Measurements from ENCODE around the gene WWC2. TPM values are rescaled to one million over a fixed set of nuclear protein-coding genes. Genes with fewer than 3 reads are reported as not detected.

Gene WWC2
- total and polyA plus RNA-seq, 2 experiments from 2014 or later, result 50.5 to 74.2 TPM

DNA sequence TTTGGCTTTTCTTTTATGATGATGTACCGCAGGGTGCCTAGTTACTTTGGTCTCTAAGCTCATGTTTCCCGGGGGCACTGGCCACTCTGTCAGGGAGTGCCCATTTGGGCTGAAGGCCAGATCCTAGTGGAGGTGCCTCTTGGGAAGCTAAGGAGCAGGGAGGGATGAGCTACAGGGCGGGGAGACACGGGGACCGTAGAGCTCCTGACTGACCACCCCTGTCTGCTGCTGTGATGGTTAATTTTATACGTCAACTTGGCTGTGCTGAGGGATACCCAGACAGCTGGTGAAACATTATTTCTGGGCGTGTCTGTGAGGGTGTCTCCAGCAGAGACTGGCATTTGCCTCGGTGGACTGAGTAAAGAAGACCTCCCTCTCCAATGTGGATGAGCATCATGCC is 248.1 kb downstream of the WWC2 start:
- ATAC-seq (no peak), DNase-seq (ENCODE audit: low spot score) (no peak)
- TF ChIP-seq, protein P1, sequence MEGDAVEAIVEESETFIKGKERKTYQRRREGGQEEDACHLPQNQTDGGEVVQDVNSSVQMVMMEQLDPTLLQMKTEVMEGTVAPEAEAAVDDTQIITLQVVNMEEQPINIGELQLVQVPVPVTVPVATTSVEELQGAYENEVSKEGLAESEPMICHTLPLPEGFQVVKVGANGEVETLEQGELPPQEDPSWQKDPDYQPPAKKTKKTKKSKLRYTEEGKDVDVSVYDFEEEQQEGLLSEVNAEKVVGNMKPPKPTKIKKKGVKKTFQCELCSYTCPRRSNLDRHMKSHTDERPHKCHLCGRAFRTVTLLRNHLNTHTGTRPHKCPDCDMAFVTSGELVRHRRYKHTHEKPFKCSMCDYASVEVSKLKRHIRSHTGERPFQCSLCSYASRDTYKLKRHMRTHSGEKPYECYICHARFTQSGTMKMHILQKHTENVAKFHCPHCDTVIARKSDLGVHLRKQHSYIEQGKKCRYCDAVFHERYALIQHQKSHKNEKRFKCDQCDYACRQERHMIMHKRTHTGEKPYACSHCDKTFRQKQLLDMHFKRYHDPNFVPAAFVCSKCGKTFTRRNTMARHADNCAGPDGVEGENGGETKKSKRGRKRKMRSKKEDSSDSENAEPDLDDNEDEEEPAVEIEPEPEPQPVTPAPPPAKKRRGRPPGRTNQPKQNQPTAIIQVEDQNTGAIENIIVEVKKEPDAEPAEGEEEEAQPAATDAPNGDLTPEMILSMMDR (conservative IDR thresholded peaks at IDR 0.05; ENCODE audit: low read depth in 2 of 2), result no peak
- TF ChIP-seq EZH2 (IDR thresholded peaks at IDR 0.05; ENCODE audit: low read depth, unreplicated experiment), result no peak
- TF ChIP-seq, protein P2, sequence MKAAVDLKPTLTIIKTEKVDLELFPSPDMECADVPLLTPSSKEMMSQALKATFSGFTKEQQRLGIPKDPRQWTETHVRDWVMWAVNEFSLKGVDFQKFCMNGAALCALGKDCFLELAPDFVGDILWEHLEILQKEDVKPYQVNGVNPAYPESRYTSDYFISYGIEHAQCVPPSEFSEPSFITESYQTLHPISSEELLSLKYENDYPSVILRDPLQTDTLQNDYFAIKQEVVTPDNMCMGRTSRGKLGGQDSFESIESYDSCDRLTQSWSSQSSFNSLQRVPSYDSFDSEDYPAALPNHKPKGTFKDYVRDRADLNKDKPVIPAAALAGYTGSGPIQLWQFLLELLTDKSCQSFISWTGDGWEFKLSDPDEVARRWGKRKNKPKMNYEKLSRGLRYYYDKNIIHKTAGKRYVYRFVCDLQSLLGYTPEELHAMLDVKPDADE (IDR thresholded peaks at IDR 0.05), result no peak
- TF ChIP-seq, protein P3, sequence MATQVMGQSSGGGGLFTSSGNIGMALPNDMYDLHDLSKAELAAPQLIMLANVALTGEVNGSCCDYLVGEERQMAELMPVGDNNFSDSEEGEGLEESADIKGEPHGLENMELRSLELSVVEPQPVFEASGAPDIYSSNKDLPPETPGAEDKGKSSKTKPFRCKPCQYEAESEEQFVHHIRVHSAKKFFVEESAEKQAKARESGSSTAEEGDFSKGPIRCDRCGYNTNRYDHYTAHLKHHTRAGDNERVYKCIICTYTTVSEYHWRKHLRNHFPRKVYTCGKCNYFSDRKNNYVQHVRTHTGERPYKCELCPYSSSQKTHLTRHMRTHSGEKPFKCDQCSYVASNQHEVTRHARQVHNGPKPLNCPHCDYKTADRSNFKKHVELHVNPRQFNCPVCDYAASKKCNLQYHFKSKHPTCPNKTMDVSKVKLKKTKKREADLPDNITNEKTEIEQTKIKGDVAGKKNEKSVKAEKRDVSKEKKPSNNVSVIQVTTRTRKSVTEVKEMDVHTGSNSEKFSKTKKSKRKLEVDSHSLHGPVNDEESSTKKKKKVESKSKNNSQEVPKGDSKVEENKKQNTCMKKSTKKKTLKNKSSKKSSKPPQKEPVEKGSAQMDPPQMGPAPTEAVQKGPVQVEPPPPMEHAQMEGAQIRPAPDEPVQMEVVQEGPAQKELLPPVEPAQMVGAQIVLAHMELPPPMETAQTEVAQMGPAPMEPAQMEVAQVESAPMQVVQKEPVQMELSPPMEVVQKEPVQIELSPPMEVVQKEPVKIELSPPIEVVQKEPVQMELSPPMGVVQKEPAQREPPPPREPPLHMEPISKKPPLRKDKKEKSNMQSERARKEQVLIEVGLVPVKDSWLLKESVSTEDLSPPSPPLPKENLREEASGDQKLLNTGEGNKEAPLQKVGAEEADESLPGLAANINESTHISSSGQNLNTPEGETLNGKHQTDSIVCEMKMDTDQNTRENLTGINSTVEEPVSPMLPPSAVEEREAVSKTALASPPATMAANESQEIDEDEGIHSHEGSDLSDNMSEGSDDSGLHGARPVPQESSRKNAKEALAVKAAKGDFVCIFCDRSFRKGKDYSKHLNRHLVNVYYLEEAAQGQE (IDR thresholded peaks at IDR 0.05; ENCODE audit: unreplicated experiment), result no peak
- TF ChIP-seq ZNF331 (CRISPR knock-in tag; IDR thresholded peaks at IDR 0.05; ENCODE audit: low read depth), result no peak
- no peak for TF ChIP-seq STAT1 (IDR thresholded peaks at IDR 0.05; ENCODE audit: unreplicated experiment)
- no peak for TF ChIP-seq NANOG (IDR thresholded peaks at IDR 0.05; ENCODE audit: borderline replicate concordance)
- no peak for TF ChIP-seq JUNB (IDR thresholded peaks at IDR 0.05; ENCODE audit: unreplicated experiment)
- TF ChIP-seq POLR2AphosphoS5 (IDR thresholded peaks at IDR 0.05; ENCODE audit: low read depth), result no peak
- no peak for TF ChIP-seq ZNF114 (CRISPR knock-in tag; IDR thresholded peaks at IDR 0.05)
- no peak for TF ChIP-seq EZH2phosphoT487 (IDR thresholded peaks at IDR 0.05; ENCODE audit: unreplicated experiment)
- no peak for TF ChIP-seq CREB1 (CRISPR knock-in tag; IDR thresholded peaks at IDR 0.05; ENCODE audit: low read depth)
- TF ChIP-seq, protein P4, sequence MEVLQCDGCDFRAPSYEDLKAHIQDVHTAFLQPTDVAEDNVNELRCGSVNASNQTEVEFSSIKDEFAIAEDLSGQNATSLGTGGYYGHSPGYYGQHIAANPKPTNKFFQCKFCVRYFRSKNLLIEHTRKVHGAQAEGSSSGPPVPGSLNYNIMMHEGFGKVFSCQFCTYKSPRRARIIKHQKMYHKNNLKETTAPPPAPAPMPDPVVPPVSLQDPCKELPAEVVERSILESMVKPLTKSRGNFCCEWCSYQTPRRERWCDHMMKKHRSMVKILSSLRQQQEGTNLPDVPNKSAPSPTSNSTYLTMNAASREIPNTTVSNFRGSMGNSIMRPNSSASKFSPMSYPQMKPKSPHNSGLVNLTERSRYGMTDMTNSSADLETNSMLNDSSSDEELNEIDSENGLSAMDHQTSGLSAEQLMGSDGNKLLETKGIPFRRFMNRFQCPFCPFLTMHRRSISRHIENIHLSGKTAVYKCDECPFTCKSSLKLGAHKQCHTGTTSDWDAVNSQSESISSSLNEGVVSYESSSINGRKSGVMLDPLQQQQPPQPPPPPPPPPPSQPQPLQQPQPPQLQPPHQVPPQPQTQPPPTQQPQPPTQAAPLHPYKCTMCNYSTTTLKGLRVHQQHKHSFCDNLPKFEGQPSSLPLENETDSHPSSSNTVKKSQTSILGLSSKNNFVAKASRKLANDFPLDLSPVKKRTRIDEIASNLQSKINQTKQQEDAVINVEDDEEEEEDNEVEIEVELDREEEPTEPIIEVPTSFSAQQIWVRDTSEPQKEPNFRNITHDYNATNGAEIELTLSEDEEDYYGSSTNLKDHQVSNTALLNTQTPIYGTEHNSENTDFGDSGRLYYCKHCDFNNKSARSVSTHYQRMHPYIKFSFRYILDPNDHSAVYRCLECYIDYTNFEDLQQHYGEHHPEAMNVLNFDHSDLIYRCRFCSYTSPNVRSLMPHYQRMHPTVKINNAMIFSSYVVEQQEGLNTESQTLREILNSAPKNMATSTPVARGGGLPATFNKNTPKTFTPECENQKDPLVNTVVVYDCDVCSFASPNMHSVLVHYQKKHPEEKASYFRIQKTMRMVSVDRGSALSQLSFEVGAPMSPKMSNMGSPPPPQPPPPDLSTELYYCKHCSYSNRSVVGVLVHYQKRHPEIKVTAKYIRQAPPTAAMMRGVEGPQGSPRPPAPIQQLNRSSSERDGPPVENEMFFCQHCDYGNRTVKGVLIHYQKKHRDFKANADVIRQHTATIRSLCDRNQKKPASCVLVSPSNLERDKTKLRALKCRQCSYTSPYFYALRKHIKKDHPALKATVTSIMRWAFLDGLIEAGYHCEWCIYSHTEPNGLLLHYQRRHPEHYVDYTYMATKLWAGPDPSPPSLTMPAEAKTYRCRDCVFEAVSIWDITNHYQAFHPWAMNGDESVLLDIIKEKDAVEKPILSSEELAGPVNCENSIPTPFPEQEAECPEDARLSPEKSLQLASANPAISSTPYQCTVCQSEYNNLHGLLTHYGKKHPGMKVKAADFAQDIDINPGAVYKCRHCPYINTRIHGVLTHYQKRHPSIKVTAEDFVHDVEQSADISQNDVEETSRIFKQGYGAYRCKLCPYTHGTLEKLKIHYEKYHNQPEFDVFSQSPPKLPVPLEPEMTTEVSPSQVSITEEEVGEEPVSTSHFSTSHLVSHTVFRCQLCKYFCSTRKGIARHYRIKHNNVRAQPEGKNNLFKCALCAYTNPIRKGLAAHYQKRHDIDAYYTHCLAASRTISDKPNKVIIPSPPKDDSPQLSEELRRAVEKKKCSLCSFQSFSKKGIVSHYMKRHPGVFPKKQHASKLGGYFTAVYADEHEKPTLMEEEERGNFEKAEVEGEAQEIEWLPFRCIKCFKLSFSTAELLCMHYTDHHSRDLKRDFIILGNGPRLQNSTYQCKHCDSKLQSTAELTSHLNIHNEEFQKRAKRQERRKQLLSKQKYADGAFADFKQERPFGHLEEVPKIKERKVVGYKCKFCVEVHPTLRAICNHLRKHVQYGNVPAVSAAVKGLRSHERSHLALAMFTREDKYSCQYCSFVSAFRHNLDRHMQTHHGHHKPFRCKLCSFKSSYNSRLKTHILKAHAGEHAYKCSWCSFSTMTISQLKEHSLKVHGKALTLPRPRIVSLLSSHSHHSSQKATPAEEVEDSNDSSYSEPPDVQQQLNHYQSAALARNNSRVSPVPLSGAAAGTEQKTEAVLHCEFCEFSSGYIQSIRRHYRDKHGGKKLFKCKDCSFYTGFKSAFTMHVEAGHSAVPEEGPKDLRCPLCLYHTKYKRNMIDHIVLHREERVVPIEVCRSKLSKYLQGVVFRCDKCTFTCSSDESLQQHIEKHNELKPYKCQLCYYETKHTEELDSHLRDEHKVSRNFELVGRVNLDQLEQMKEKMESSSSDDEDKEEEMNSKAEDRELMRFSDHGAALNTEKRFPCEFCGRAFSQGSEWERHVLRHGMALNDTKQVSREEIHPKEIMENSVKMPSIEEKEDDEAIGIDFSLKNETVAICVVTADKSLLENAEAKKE (CRISPR knock-in tag; IDR thresholded peaks at IDR 0.05), result no peak
- Histone ChIP-seq H3K4me2 (no peak overlapping the region), H2AFZ (no peak overlapping the region), H3K79me2 (replicated peaks; ENCODE audit: insufficient read depth) (no peaks in the 10 kb centered on the region), H3K36me3 (ENCODE audit: insufficient read depth) (no peaks in the 10 kb centered on the region), H3F3A (replicated peaks; ENCODE audit: low read depth) (no peaks in the 10 kb centered on the region), H3K9me2 (ENCODE audit: insufficient read depth) (no peaks in the 10 kb centered on the region), H3K4me3 (no peak overlapping the region), H3K4me1 (ENCODE audit: insufficient read depth) (no peaks in the 10 kb centered on the region), H4K20me1 (replicated peaks; ENCODE audit: insufficient read depth) (no peaks in the 10 kb centered on the region), H3K27me3 (ENCODE audit: insufficient read depth) (no peaks in the 10 kb centered on the region), H3K27ac (ENCODE audit: low read depth) (no peak overlapping the region)
- Mint-ChIP-seq H3K9me3 (no peaks in the 10 kb centered on the region), H3K27me3 (ENCODE audit: insufficient read depth, low read depth, poor library complexity) (peaks cover 6% of the 10 kb centered on the region), H3K4me1 (no peaks in the 10 kb centered on the region), H3K27ac (no peak overlapping the region), H3K36me3 (ENCODE audit: low read depth) (no peaks in the 10 kb centered on the region), H3K4me3 (no peak overlapping the region)
